Activated CD8-positive, alpha-beta T cell treated with anti-CD3 and anti-CD28 coated beads for 36 hours (primary cell): ENCODE data around the gene RAI1. TPM values are rescaled to one million over a fixed set of nuclear protein-coding genes. Genes with fewer than 3 reads are reported as not detected.

Experiments
- ATAC-seq: fragments of 200-7000 bp; cut with Tn5 transposase; one replicate; pipeline ENCODE4 v1.10.0; 2021; ENCODE audit warnings: mild to moderate bottlenecking, moderate library complexity
- CTCF ChIA-PET: fragments of 350-600 bp; sonication (Branson Sonifier 250); formaldehyde crosslinking; loops from one replicate; lab custom pipeline; 2021; ENCODE audit warnings: antibody characterized with exemption; lab: Charles Lee
- POLR2A ChIA-PET: fragments of 350-600 bp; sonication (Branson Sonifier 250); formaldehyde crosslinking; loops from one replicate; lab custom pipeline; 2021; ENCODE audit warnings: antibody characterized with exemption; lab: Charles Lee
- DNase-seq: peaks from one replicate; pipeline ENCODE4 v3.0.0-alpha.2; 2020
- H3K27ac Mint-ChIP-seq: one replicate; pipeline ENCODE4 v1.8.0; 2021; ENCODE audit warnings: mild to moderate bottlenecking, mixed read lengths
- H3K27me3 Mint-ChIP-seq: one replicate; pipeline ENCODE4 v1.8.0; 2021; ENCODE audit warnings: mixed read lengths
- H3K36me3 Mint-ChIP-seq: one replicate; pipeline ENCODE4 v1.8.0; 2021; ENCODE audit warnings: low read depth, mixed read lengths
- H3K4me1 Mint-ChIP-seq: one replicate; pipeline ENCODE4 v1.8.0; 2021; ENCODE audit warnings: low read depth, mixed read lengths
- H3K4me3 Mint-ChIP-seq: one replicate; pipeline ENCODE4 v1.8.0; 2021; ENCODE audit warnings: mild to moderate bottlenecking, moderate library complexity, mixed read lengths
- H3K9me3 Mint-ChIP-seq: one replicate; pipeline ENCODE4 v1.8.0; 2021; ENCODE audit warnings: mixed read lengths
- CTCF ChIP-seq: fragments of 200-600 bp; IDR thresholded peaks from one replicate; pipeline ENCODE4 v1.8.0; 2022; ENCODE audit warnings: antibody characterized with exemption, mild to moderate bottlenecking
- intact Hi-C: fragments of 100-400 bp; cut with micrococcal nuclease; formaldehyde crosslinking; loops from one replicate; pipeline ENCODE4 v1.10.0; 2022
- total RNA-seq, 2 experiments: library from RNA; stranded (reverse); gene quantifications; one replicate each; pipeline ENCODE4 v1.2.3, GENCODE V29; 2021

Gene RAI1
- total RNA-seq, 2 experiments from 2014 or later: 18.1 to 20.3 TPM

- CTCF ChIA-PET: interaction anchor here (1.1 kb wide), 1 partner anchor 95 kb away, joined by 3 read pairs; no protein-coding TSS in a partner anchor
- H3K4me3 Mint-ChIP-seq: peak overlapping the region; percentile 75
- peak overlapping the region; percentile 97 for H3K27ac Mint-ChIP-seq
- POLR2A ChIA-PET: interaction anchor here (0.8 to 22.2 kb wide), 5 partner anchors 9 to 38 kb away, joined by 3 to 617 read pairs (median 7); partner anchors contain the start of gene SREBF1
- no peaks in the 10 kb centered on the region for H3K9me3 Mint-ChIP-seq
- intact Hi-C loops: no loop called here
- H3K36me3 Mint-ChIP-seq: peaks cover 52% of the 10 kb centered on the region
- TF ChIP-seq CTCF: no peak
- peaks cover 91% of the 10 kb centered on the region for H3K4me1 Mint-ChIP-seq
- peak; percentile 51 for ATAC-seq
- no peaks in the 10 kb centered on the region for H3K27me3 Mint-ChIP-seq
- DNase-seq: peak; percentile 71
Measured at GRCh38 chr17:17824119-17824782, 143.0 kb downstream of the RAI1 start.

GRCh38 chr17:17824783-17825614 is 143.7 kb downstream of the RAI1 start:
- POLR2A ChIA-PET: interaction anchor here (0.6 to 22.2 kb wide), 6 partner anchors 8 to 77 kb away, joined by 3 to 617 read pairs (median 7); partner anchors contain the start of gene SREBF1

GRCh38 chr17:17826342-17826713 is 145.1 kb downstream of the RAI1 start:
- no peaks in the 10 kb centered on the region for H3K27me3 Mint-ChIP-seq
- TF ChIP-seq CTCF: no peak
- H3K4me1 Mint-ChIP-seq: peaks cover 87% of the 10 kb centered on the region
- no peaks in the 10 kb centered on the region for H3K9me3 Mint-ChIP-seq
- DNase-seq: no peak
- H3K4me3 Mint-ChIP-seq: peak overlapping the region; percentile 31
- peaks cover 49% of the 10 kb centered on the region for H3K36me3 Mint-ChIP-seq
- ChIA-PET POLR2A (interaction anchor here (0.7 to 22.2 kb wide), 5 partner anchors 7 to 120 kb away, joined by 3 to 617 read pairs (median 3); partner anchors contain the start of gene SREBF1), CTCF (interaction anchor here (0.8 to 4.0 kb wide), 6 partner anchors 10 to 207 kb away, joined by 3 to 15 read pairs (median 4); partner anchors contain the start of gene SREBF1)
- peak overlapping the region; percentile 95 for H3K27ac Mint-ChIP-seq
- intact Hi-C loops: no loop called here
- ATAC-seq: no peak

More at GRCh38 chr17:17824783-17825614, 143.7 kb downstream of the RAI1 start:
- no peak for DNase-seq
- Mint-ChIP-seq H3K4me3 (peak overlapping the region; percentile 75), H3K36me3 (peaks cover 51% of the 10 kb centered on the region), H3K9me3 (no peaks in the 10 kb centered on the region), H3K27ac (peak overlapping the region; percentile 97), H3K27me3 (no peaks in the 10 kb centered on the region), H3K4me1 (peaks cover 89% of the 10 kb centered on the region)
- TF ChIP-seq CTCF: no peak
- CTCF ChIA-PET: interaction anchor here (1.1 to 4.0 kb wide), 5 partner anchors 12 to 208 kb away, joined by 3 to 15 read pairs (median 4); partner anchors contain the start of gene SREBF1
- intact Hi-C loops: no loop called here
- no peak for ATAC-seq

GRCh38 chr17:17826942-17827785 is 145.9 kb downstream of the RAI1 start:
- ATAC-seq (no peak), DNase-seq (no peak)
- Mint-ChIP-seq H3K36me3 (peaks cover 48% of the 10 kb centered on the region), H3K4me1 (peaks cover 85% of the 10 kb centered on the region), H3K9me3 (no peaks in the 10 kb centered on the region), H3K27me3 (no peaks in the 10 kb centered on the region), H3K4me3 (peak overlapping the region; percentile 31), H3K27ac (peak overlapping the region; percentile 95)
- no peak for TF ChIP-seq CTCF
- POLR2A ChIA-PET: interaction anchor here (0.7 to 22.2 kb wide), 9 partner anchors 4 to 144 kb away, joined by 3 to 617 read pairs (median 3); partner anchors contain the start of gene SREBF1
- intact Hi-C loops: no loop called here
- CTCF ChIA-PET: interaction anchor here (0.9 to 4.0 kb wide), 5 partner anchors 9 to 34 kb away, joined by 3 to 15 read pairs (median 3); partner anchors contain the start of gene SREBF1
